Transverse colon (tissue), 4 donors: ENCODE results near the gene CUZD1. TPM values are rescaled to one million over a fixed set of nuclear protein-coding genes. Genes with fewer than 3 reads are reported as not detected.
"Not testable (repeated sequence)": the region's sequence is repeated elsewhere in the genome, so short reads cannot be mapped to it uniquely, and the experiment has no call there.

Experiments
- DNase-seq: peaks from one replicate; pipeline ENCODE4 v3.0.0-alpha.2; 2019
- H3K27ac ChIP-seq, 4 donors: fragments of 200-600 bp; sonication (generic); 2 replicates each; pipeline ENCODE4 v1.5.1; 2016 to 2018; ENCODE audit warnings: inconsistent platforms in 4 of 4
- H3K27me3 ChIP-seq: fragments of 200-600 bp; sonication (generic); 2 replicates; pipeline ENCODE4 v1.5.1; 2017; ENCODE audit warnings: inconsistent platforms
- H3K36me3 ChIP-seq, 4 donors: fragments of 200-600 bp; sonication (generic); 2 replicates each; pipeline ENCODE4 v1.5.1; 2017 to 2019; ENCODE audit warnings: inconsistent platforms in 4 of 4
- H3K4me1 ChIP-seq, 4 donors: fragments of 200-600 bp; sonication (generic); 2 replicates each; pipeline ENCODE4 v1.5.1; 2017 to 2020; ENCODE audit warnings: inconsistent platforms in 4 of 4
- H3K4me3 ChIP-seq, 4 donors: fragments of 200-600 bp; sonication (generic); 1 replicate in 1 of 4; 2 replicates in 3 of 4; pipeline versions ENCODE4 v1.5.1 to v1.6.1; 2017 to 2019; ENCODE audit warnings: inconsistent platforms in 4 of 4
- H3K9me3 ChIP-seq, 2 donors: fragments of 200-600 bp; sonication (generic); 2 replicates each; pipeline ENCODE4 v1.5.1; 2017 to 2019; ENCODE audit warnings: inconsistent platforms in 2 of 2
- CTCF ChIP-seq, 5 experiments: fragments of 200-600 bp in 3 of 5; fragments of 450-650 bp in 2 of 5; sonication (generic) in 3 of 5; IDR thresholded peaks; 1 replicate in 2 of 5; 2 replicates in 3 of 5; pipeline ENCODE4 v1.5.1; 2016 to 2017; ENCODE audit warnings: antibody characterized with exemption in 5 of 5, inconsistent platforms in 3 of 5, mild to moderate bottlenecking in 2 of 5, moderate library complexity in 1 of 5
- EP300 ChIP-seq: sonication (generic); formaldehyde crosslinking; IDR thresholded peaks from one replicate; pipeline ENCODE4 v1.6.1; 2017; ENCODE audit warnings: antibody characterized with exemption, low read depth
- POLR2A ChIP-seq: fragments of 450-650 bp; IDR thresholded peaks from one replicate; pipeline ENCODE4 v1.6.1; 2016; ENCODE audit warnings: antibody characterized with exemption, mild to moderate bottlenecking, moderate library complexity
- POLR2AphosphoS5 ChIP-seq, 3 donors: sonication (generic); formaldehyde crosslinking; IDR thresholded peaks; one replicate each; pipeline ENCODE4 v1.6.1; 2016; ENCODE audit warnings: antibody characterized with exemption in 3 of 3
- WGBS, 2 donors: methylation state at CpG; one replicate each; pipeline ENCODE4 v1.1.5; 2018; ENCODE audit warnings: low coverage in 1 of 2; 5-methylcytosine and 5-hydroxymethylcytosine counted together
- in situ Hi-C, 4 donors: fragments of 200-750 bp; cut with MboI; loops; one replicate each; pipeline versions ENCODE4 v1.15.0 to v1.15.1; 2017; ENCODE audit warnings: low sequenced_read_pairs in 3 of 4, low pct_ligation_motif_present in 1 of 4, low pct_unique_long_range_greater_than_20kb in 1 of 4
- intact Hi-C: fragments of 100-400 bp; cut with DNase I; formaldehyde crosslinking; loops from one replicate; pipeline ENCODE4 v1.15.1; 2023; ENCODE audit warnings: low total_unique reads
- total RNA-seq, 4 donors: library from RNA; depleted of rRNA; stranded (reverse); fragments of >200 nt; gene quantifications; one replicate each; pipeline ENCODE4 v1.1.0, GENCODE V29; 2016

The CUZD1 gene
- total RNA-seq, 4 donors from 2014 or later: 0.41 to 1.1 TPM; not detected in 2

- intact Hi-C loops: no loop called here
- no peak for TF ChIP-seq POLR2AphosphoS5 (IDR thresholded peaks at IDR 0.05)
- no peak for TF ChIP-seq EP300
- no peak for TF ChIP-seq POLR2A
- TF ChIP-seq CTCF (IDR thresholded peaks at IDR 0.05): no peak
- in situ Hi-C loops: no loop called here
These were observed 18.5 kb upstream of the CUZD1 start for GRCh38 chr10:122864194-122864592.

GRCh38 chr10:122863216-122864193 is 17.8 kb upstream of the CUZD1 start:
- Histone ChIP-seq H3K9me3 (no peaks in the 10 kb centered on the region), H3K4me1 (peaks cover 0 to 10% (median 0%) of the 10 kb centered on the region in 4 donors), H3K27ac (no peak overlapping the region), H3K36me3 (no peaks in the 10 kb centered on the region), H3K27me3 (no peaks in the 10 kb centered on the region), H3K4me3 (no peak overlapping the region)
- 94% methylated on average over 2 of the region's 2 CpGs; no CpG with 5 or more reads in 1 of the 2 donors for WGBS, 2 donors
- no peak for DNase-seq
- TF ChIP-seq EP300 (no peak), POLR2A (no peak), POLR2AphosphoS5 (IDR thresholded peaks at IDR 0.05) (no peak), CTCF (IDR thresholded peaks at IDR 0.05) (no peak)
- in situ Hi-C loops: no loop called here
- intact Hi-C loops: no loop called here

More at GRCh38 chr10:122864194-122864592, 18.5 kb upstream of the CUZD1 start:
- 91 to 96% methylated on average over 2 of the region's 2 CpGs for WGBS, 2 donors
- Histone ChIP-seq H3K9me3 (no peaks in the 10 kb centered on the region), H3K27ac (no peak overlapping the region), H3K4me3 (no peak overlapping the region), H3K27me3 (no peaks in the 10 kb centered on the region), H3K36me3 (no peaks in the 10 kb centered on the region), H3K4me1 (peaks cover 0 to 10% (median 0%) of the 10 kb centered on the region in 4 donors)
- DNase-seq: no peak

- H3K27ac ChIP-seq: no peak overlapping the region
- no peaks in the 10 kb centered on the region for H3K9me3 ChIP-seq
- no peaks in the 10 kb centered on the region for H3K27me3 ChIP-seq
- TF ChIP-seq EP300 (no peak), POLR2A (no peak), CTCF (IDR thresholded peaks at IDR 0.05) (no peak), POLR2AphosphoS5 (IDR thresholded peaks at IDR 0.05) (no peak)
- in situ Hi-C loops (no loop called here), intact Hi-C loops (no loop called here)
- no peaks in the 10 kb centered on the region for H3K36me3 ChIP-seq
- 70 to 74% methylated on average over 1 of the region's 1 CpG for WGBS, 2 donors
- peaks cover 0 to 6% (median 0%) of the 10 kb centered on the region in 4 donors for H3K4me1 ChIP-seq
- no peak for DNase-seq
- no peak overlapping the region for H3K4me3 ChIP-seq
These were observed 16.1 kb upstream of the CUZD1 start for GRCh38 chr10:122861711-122862161.

GRCh38 chr10:122859527-122859926 is 13.9 kb upstream of the CUZD1 start:
- DNase-seq: no peak
- Histone ChIP-seq H3K36me3 (no peaks in the 10 kb centered on the region), H3K27ac (no peak overlapping the region), H3K4me3 (no peak overlapping the region), H3K27me3 (no peaks in the 10 kb centered on the region), H3K4me1 (no peaks in the 10 kb centered on the region), H3K9me3 (no peaks in the 10 kb centered on the region)
- TF ChIP-seq EP300 (no peak), POLR2A (no peak), CTCF (IDR thresholded peaks at IDR 0.05) (no peak), POLR2AphosphoS5 (IDR thresholded peaks at IDR 0.05) (no peak)
- WGBS, 2 donors: 81% methylated on average over 1 of the region's 1 CpG; no CpG with 5 or more reads in 1 of the 2 donors
- in situ Hi-C loops (no loop called here), intact Hi-C loops (no loop called here)

GRCh38 chr10:122858042-122858441 is 12.4 kb upstream of the CUZD1 start:
- 95% methylated on average over 5 of the region's 5 CpGs; no CpG with 5 or more reads in 1 of the 2 donors for WGBS, 2 donors
- H3K9me3 ChIP-seq, H3K4me1 ChIP-seq, in situ Hi-C loops, H3K36me3 ChIP-seq, H3K27ac ChIP-seq, H3K27me3 ChIP-seq, intact Hi-C loops, H3K4me3 ChIP-seq, DNase-seq: not testable (repeated sequence)
